COLO668 (cell line): ENCODE measurements around the gene CELF5.
"Not testable (repeated sequence)": the region's sequence is repeated elsewhere in the genome, so short reads cannot be mapped to it uniquely, and the experiment has no call there.

Experiments used
- DNase-seq: peaks from one replicate; lab custom pipeline; 2025; ENCODE audit not compliant: unreplicated experiment; lab: John Stamatoyannopoulos, UW

The CELF5 gene

DNA sequence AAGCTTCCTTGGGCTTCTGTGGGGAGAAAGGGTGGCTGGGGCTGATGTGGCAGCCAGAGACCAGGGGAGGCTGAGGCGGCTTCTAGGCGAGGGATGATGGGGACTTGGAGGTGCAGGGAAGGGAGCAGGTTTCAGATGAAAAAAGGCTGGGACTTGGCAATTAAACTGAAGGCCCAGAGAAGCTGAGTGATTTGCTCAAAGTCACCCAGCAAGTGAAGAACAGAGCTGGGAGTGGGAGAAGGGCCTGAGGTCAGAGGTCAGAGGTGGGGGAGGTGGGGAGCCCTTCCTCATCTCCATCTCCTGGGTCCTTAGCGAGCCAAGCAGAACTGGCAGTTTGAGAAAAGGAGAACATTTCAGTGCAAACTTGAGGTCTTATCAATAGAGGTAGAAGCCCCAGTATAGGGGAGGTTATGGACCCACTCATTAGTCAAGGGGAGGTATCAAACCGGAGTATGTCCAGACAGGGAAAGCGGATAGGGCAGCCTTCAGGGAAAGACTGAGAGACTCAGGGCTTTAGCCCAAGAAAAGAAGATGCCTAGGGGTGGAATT lies 92.3 kb downstream of the CELF5 start:
- DNase-seq = no peak

DNA sequence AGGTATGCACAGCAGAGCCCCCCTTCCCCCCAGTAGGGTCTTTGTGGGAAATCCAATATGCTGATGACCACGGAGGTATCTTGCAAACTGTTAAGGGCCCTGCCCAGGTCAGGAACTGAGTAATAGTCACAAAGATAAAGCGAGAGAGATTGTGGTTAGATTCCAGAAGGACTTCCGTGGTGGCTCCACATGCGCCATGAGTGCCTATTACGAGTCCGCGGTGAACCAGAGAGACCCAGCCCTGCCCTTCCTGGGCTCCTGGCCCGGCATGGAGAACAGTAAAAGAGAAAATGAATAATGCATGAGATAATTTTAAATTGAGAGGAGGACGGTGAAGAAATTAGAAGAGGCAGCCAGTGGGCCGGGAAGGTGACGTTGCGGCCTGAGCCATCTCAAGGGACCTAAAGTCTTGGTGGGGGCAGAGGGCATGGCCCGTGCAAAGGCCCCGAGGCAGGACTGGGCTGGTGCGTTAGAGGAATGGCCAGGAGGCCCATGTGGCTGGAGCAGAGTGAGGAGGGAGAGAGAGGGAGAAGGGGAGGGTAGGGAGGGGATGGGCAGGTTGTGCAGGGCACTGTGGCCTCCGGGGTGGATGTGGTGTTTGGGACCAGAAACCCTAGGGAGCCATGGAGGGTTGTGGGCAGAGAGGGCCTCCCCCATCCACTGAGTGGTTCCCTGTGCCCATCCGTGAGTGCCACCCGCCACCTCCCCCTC lies 95.3 kb downstream of the CELF5 start:
- DNase-seq = no peak

DNA sequence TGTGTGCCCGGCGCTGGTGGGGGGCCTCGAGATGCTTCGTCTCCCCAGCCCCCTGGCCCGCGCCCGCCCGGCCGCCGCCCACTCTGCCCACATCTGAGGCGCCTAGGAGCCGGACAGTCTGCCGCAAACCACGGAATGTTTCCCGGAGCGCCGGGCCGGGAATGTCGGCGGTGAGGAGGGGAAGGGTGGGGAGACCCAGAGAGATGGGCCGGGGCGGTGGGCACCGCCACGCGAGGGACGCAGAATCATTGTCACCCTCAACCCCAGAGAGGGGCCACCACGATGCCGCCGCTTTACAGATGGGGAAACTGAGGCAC lies 95.9 kb downstream of the CELF5 start:
- DNase-seq = no peak

DNA sequence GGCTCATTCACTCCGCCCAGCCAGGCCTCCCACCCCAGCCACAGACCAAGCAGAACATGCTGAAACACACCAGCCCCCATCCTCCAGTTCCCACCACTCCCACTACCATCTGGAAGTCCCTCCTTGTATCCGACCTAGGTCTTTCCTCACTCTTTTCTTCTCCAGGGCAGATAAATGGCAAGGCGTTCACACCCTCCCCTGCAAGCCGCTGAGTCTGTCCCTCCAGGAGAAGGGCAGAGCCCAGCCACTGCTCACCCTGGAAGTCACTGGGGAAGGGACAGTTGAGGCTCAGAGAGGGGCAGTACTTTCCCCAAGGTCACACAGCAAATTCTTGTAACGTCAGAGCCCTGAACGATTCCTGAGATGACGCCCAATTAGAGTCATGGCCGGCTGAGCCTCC lies 96.4 kb downstream of the CELF5 start:
- DNase-seq = no peak

DNA sequence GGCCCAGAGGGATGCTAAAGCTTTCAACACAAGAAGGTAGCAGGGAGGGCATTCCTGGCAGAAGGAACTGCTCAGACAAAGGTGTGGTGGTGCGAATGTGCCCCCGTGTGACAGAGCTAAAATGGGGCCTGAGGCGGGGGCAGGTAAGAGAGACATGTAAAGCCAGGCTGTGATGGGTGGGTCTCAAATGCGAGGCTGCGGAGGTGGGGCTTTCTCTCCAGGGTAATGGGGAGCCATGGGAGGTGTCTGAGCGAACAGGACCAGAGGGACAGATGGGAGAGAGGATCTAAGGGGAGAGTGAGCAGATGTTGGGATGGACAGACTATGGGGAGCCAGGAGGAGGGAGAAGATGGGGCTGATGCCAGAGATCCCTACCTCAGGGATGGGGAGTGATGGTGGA lies 97.2 kb downstream of the CELF5 start:
- DNase-seq = no peak

DNA sequence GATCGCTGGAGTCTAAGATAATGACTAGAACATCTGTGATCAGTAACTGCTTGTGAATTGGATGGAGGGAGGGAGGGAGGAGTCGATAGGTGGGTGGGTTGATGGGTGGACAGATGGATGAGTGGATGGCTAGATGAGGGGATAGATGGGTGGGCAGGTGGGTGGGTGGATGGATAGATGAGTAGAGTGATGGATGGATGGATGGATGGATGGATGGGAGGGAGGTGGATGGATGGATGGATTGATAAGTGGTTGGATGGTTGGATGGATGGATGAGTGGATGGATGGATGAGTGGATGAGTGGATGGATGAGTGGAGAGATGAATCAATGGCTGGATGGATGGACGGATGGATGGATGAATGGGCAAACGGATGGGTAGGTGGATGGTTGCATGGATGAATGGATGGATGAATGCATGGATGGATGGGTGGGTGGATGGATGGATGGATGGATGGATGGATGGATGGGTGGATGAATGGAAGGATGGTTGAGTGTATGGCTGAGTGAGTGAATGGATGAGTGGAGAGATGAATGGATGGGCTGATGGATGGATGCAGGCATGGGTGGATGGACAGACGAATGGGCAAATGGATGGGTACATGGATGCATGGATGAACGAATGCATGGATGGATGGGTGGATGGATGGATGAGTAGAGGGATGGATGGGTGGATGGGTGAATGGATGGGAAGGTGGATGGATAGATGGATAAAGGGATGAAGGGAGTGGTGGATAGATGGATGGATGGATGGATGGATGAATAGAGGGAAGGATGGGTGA lies 97.9 kb downstream of the CELF5 start:
- no peak for DNase-seq

DNA sequence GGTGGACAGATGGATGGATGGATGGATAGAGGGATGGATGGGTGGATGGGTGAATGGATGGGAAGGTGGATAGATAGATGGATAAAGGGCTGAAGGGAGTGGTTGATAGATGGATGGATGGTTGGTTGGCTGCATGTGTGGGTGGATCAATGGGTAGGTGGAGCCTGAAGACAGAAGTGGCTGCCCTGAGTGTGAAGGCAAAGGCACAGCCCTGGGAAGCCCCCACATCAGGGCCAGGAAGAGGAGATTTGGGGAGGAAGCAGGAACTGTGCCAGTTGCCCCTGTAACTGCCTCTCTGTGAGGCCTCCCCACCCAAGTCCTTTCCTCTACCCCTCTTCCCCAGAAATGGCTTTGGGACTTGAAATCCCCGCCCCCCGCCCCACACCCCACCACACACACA lies 98.6 kb downstream of the CELF5 start:
- no peak for DNase-seq

DNA sequence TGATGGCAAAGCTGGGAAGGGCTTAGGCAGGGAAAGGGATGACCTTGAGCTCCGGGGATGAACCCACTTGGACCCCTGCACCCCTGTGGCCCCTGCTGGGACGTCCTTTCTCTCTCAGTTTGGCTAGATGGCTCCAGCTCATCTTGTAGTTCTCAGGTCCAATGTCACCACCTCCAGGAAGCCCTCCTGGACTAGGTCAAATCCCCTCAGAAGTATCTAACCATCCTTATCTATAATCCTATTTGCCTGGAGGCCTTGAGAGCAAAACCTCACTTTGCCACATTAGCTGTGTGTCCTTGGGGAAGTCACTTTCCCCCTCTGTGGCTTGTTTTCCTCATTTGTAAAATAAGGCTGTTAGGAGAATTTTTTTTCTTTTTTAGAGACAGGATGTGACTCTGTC lies 99.2 kb downstream of the CELF5 start:
- no peak for DNase-seq

DNA sequence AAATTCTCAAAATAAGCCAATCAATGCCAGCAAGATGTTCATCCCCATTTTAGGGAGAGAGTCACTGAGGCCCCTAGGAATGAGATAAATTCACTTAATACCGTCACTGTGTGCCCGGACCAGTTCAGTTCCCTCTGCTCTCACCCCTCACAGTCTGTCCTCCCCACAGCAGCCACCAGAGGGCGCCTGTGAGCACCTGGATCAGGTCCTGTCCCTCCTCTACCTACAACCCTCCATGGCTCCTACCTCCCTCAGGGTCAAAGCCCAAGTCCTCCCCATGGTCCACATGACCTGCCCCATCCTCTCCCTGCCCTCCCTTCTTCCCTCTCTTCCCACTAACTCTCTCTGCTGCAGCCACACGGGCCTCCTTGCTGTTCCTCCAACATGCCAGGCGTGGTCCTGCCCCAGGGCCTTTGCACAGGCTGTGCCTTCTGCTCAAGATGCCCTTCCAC lies 100.0 kb downstream of the CELF5 start:
- peak; percentile 28 for DNase-seq

DNA sequence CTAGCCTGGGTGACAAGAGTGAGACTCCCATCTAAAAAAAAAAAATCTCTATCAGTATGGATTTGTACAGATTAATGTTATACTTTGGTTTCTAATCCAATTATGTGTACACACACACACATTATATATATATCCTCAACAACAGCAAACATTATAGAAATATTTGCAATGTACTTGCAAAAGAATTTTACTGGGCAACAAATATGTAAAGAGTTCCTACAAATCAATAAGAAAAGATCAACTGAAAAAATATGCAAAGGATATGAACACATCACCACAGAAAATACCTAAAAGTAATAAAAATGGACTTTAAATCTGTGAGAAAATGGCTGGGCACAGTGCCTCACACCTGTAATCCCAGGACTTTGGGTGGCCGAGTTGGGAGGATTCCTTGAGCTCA lies 101.0 kb downstream of the CELF5 start:
- no peak for DNase-seq

DNA sequence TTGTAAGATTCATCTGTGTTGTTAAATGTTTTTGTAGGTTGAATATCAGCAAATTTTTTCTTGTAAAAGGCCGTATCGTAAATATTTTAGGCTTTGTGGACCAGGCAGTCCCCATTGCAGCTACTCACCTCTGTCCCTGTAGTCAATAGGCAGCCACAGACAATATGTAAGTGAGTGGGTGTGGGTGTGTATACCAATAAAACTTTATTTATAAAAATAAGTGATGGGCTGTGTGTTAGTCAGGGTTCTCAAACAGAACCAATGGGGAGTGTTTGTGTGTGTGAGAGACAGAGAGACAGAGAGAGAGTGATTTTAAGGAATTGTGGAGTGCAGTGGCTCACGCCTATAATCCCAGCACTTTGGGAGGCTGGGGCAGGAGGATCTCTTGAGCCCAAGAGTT lies 104.3 kb downstream of the CELF5 start:
- no peak for DNase-seq

DNA sequence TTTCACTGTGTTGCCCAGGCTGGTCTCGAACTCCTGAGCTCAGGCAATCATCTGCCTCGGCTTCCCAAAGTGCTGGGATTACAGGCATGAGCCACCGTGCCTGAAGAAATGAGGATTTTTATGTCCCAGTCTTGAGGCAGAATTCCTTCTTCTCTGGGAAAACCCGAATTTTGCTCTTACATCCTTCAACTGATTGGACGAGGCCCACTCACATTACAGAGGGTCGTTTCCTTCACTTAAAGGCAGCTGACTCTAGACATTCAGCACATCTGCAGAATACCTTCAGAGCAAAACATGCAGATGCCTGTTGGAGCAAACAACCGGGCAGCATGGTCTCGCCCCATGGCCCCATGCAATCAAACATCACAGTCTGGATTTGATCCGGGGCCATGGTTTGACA lies 105.6 kb downstream of the CELF5 start:
- no peak for DNase-seq

DNA sequence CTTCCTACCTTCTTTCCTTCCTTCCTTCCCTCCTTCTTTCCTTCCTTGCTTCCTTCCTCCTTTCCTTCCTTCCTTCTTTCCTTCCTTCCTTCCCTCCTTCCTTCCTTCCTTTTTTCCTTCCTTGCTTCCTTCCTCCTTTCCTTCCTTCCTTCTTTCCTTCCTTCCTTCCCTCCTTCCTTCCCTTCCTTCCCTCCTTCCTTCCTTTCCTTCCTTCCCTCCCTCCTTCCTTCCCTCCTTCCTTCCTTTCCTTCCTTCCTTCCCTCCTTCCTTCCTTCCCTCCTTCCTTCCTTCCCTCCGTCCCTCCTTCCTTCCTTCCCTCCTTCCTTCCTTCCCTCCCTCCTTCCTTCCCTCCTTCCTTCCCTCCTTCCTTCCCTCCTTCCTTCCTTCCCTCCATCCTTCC lies 107.8 kb downstream of the CELF5 start:
- not testable (repeated sequence) for DNase-seq

DNA sequence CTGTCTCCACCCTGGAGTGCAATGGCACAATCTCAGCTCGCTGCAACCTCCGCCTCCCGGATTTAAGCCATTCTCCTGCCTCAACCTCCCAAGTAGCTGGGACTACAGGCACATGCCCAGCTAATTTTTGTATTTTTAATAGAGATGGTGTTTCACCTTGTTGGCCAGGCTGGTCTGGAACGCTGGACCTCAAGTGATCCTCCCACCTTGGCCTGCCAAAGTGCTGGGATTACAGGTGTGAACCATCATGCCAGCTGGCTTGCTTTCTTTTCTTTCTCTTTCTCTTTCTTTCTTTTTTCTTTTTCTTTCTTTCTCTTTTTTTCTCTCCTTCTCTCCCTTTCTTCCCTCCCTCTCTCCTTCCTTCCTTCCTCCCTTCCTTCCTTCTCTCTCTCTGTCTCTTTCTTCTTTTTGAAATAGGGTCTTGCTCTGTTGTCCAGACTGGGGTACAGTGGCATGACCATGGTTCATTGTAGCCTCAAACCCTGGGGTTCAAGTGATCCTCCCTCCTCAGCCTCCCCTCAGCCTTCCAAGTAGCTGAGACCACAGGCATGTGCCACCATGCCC lies 108.6 kb downstream of the CELF5 start:
- DNase-seq = no peak

DNA sequence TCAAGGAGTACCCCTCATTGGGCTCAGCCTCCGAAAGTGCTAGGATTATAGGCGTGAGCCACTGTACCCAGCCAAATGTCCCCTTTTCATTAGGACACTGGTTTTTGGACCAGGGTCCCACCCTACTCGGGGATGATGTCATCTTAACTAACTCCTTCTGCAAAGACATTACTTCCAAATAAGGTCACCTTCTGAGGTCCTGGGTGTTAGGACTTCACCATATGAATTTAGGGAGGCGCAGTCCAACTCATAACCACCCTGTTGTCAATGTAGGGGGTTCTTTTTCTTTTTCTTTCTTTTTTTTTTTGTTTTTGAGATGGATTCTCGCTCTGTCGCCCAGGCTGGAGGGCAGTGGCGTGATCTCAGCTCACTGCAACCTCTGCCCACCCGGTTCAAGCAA lies 109.2 kb downstream of the CELF5 start:
- no peak for DNase-seq

DNA sequence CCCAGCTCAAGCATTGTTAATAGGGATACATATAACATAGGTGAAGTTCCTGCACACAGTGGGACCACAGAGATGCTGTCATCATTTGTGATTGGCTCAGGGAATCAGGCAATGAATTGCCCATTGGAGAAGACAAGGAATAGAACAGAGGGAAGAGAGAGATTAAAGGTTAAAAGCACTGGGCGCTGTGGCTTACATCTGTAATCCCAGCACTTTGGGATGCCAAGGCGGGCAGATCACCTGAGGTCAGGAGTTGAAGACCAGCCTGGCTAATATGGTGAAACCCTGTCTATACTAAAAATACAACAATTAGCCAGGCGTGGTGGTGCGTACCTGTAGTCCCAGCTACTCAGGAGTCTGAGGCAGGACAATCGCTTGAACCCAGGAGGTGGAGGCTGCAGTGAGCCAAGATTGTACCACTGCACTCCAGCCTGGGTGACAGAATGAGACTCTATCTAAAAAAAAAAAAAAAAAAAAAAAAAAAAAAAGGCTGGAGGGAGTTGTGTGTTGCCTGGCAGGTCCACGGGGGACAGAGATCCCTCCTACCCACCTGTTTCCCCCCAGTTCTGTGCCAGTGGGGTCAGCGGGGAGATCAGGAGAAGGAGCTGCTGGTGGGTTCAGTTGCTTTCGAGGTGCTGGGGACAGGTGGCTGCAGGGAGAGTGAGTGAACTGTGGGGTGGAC lies 110.4 kb downstream of the CELF5 start:
- DNase-seq = not testable (repeated sequence)

DNA sequence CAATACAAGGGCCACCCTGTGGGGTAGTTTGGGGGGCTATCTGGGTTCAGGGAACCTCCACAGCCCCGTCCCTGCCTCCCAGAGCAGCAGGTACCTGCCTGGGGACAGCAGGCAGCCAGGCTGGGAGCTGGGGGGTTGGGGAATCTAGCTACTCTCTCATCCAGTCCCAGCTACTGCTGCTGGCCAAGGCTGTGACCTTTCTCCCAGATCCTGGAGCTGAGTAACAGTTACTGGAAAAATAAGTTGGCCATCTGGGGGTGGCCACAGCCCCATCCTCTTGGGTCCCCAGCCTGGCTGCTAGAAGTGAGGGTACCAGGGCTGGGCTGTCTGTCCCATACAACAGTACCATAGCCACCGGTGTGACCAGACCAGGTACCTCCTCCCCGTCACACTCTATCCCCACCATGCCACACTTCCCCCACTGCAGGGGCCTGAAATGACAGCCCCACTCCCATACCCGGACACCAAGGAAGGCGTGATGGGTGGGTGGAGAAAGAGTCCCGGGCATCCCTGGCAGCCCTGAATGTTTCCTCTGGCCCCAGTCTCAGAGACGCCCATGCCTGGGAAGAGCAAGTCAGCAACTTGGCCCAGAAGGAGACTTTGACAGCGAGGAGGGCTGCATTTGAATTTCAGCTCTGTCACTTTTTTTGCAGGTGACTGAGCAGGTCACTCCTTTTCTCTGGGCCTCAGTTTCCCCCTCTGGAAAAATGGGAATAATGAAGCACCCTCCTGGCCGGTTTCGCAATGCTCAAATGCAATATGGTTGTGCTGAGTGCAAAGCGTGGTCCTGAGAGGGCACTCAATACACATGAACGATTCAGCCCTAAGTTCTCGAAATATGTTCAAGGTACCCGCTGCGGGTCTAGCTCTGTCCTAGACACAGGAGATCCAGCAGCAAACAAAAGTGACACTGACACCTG lies 111.2 kb downstream of the CELF5 start:
- DNase-seq = no peak

DNA sequence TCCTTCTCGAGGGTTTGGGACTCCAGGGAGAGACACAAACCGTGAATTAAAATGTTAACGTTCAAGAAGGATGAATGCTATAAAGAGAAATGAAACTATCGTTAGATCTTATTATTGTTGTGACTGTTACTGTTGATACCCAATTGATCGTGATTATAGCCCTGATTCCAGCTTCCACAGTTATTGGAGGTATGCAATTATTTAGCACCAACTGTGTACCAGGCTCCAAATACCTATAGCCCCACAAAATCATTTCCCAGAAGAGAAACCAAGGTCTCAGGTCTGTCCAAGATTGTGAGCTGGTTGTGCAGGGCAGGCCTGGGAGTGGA lies 111.9 kb downstream of the CELF5 start:
- DNase-seq = no peak

DNA sequence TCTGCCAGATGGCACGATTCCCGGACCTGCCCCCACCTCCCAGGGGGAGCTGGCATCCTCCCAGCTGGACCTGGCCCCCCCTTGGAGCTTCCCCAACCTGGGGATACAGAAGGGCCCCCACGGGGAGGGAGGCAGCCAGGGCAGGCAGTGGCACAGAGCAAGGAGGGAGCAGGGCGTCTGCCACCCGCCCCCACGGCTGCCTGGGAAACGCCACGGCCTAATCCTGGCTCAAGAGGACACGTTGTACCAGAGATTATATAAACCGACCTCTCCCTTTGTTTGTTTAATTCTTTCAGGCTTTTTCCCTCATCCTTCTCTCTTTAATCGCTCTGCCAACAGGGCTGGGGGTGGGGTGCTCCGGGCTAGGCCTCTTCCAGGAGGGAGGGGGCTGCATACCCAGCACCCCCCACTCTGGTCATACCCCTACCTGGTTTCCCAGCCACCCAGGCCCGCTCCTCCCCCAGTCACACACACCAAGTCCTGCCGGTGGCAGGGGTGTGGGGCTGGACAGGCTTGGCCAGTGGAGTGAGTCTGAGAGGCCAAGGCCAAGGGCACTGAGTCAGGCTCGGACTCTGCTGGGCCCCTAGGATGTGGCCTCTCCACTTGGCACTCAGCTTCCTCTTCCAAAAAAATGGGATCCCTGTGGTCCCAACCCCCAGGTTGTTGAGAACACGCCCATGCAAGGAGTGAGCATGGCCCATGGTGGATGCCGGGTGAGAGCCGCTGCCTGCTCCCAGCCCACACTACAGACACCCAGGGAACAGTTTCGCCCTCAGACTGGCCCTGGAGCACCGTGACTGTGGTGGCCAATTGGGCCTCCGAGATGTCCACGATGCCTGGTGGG lies 112.4 kb downstream of the CELF5 start:
- no peak for DNase-seq
